Loucy (cell line): ENCODE data around the gene VAT1L.

ENCODE experiments used
- H2AFZ ChIP-seq: fragments of 200-600 bp; sonication (generic); 2 replicates; pipeline ENCODE4 v1.6.0; 2016; ENCODE audit warnings: antibody characterized with exemption, mild to moderate bottlenecking, low read length, moderate library complexity
- H3F3A ChIP-seq: fragments of 200-600 bp; 2 replicates; pipeline ENCODE4 v1.6.0; 2016; ENCODE audit warnings: antibody characterized with exemption, low read depth, mild to moderate bottlenecking
- H3K27me3 ChIP-seq: fragments of 200-600 bp; sonication (generic); 2 replicates; pipeline ENCODE4 v1.6.1; 2014; ENCODE audit warnings: low read length, mild to moderate bottlenecking; ENCODE audit not compliant: insufficient read depth, poor library complexity, severe bottlenecking
- H3K36me3 ChIP-seq: fragments of 200-600 bp; sonication (generic); 2 replicates; pipeline ENCODE4 v1.6.1; 2016; ENCODE audit warnings: low read length; ENCODE audit not compliant: insufficient read depth
- H3K4me1 ChIP-seq: fragments of 200-600 bp; sonication (generic); 2 replicates; pipeline ENCODE4 v1.5.1; 2014; ENCODE audit warnings: low read length, mild to moderate bottlenecking; ENCODE audit not compliant: insufficient read depth, poor library complexity, severe bottlenecking
- H3K4me2 ChIP-seq: fragments of 200-600 bp; sonication (generic); 2 replicates; pipeline ENCODE4 v1.6.0; 2014; ENCODE audit warnings: antibody characterized with exemption, low read length, low read depth, mild to moderate bottlenecking; ENCODE audit not compliant: poor library complexity, severe bottlenecking
- H3K4me3 ChIP-seq: fragments of 200-600 bp; sonication (generic); 2 replicates; pipeline ENCODE4 v1.5.1; 2014; ENCODE audit warnings: low read length, mild to moderate bottlenecking, mixed read lengths; ENCODE audit not compliant: poor library complexity, severe bottlenecking
- H3K79me2 ChIP-seq: fragments of 200-600 bp; sonication (generic); 2 replicates; pipeline ENCODE4 v1.6.1; 2014; ENCODE audit warnings: low read length; ENCODE audit not compliant: insufficient read depth
- H3K9ac ChIP-seq: fragments of 200-600 bp; sonication (generic); 2 replicates; pipeline ENCODE4 v1.6.0; 2014; ENCODE audit warnings: mild to moderate bottlenecking, low read depth, low read length, moderate library complexity; ENCODE audit not compliant: poor library complexity, severe bottlenecking
- H3K9me2 ChIP-seq: fragments of 200-600 bp; sonication (generic); replicated peaks from 2 replicates; pipeline ENCODE4 v1.6.1; 2016; ENCODE audit warnings: low read depth, low read length, mixed read lengths
- H3K9me3 ChIP-seq: fragments of 200-600 bp; sonication (generic); 2 replicates; pipeline ENCODE4 v1.6.1; 2014; ENCODE audit warnings: mild to moderate bottlenecking, antibody characterized with exemption, low read length, low read depth; ENCODE audit not compliant: insufficient read depth
- H4K20me1 ChIP-seq: fragments of 200-600 bp; sonication (generic); 2 replicates; pipeline ENCODE4 v1.6.0; 2014; ENCODE audit warnings: antibody characterized with exemption, low read length, mild to moderate bottlenecking; ENCODE audit not compliant: insufficient read depth, poor library complexity, severe bottlenecking
- EZH2phosphoT487 ChIP-seq: fragments of 200-600 bp; IDR thresholded peaks from 2 replicates; pipeline ENCODE4 v1.6.1; 2018; ENCODE audit warnings: antibody characterized with exemption, mild to moderate bottlenecking, moderate library complexity, borderline replicate concordance
- TF ChIP-seq, protein P1 (sequence below): fragments of 200-600 bp; sonication (generic); conservative IDR thresholded peaks from 2 replicates; pipeline ENCODE4 v1.5.1; 2014; ENCODE audit warnings: mild to moderate bottlenecking, antibody characterized with exemption, low read length

VAT1L gene

DNA sequence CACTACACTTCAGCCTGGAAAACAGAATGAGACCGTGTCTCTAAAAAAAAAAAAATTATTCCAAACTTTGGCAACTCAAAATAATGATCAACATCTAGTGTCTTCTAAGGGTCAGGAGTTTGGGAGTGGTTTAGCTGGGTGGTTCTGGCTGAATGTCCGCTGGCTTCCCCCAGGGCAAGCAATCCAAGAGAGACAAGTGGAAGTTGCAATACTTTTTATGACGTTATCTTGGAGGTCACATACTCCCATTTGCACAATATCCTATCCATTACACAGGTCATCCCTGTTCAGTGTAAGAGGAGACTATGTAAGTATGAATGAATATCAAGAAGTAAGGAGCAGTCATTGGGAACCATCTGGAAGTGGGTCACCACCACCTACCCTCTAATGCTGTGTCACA lies 218.8 kb downstream of the VAT1L start:
- no peaks in the 10 kb centered on the region for H3K36me3 ChIP-seq
- H3K79me2 ChIP-seq = no peaks in the 10 kb centered on the region
- H4K20me1 ChIP-seq = no peaks in the 10 kb centered on the region
- TF ChIP-seq, protein P1, sequence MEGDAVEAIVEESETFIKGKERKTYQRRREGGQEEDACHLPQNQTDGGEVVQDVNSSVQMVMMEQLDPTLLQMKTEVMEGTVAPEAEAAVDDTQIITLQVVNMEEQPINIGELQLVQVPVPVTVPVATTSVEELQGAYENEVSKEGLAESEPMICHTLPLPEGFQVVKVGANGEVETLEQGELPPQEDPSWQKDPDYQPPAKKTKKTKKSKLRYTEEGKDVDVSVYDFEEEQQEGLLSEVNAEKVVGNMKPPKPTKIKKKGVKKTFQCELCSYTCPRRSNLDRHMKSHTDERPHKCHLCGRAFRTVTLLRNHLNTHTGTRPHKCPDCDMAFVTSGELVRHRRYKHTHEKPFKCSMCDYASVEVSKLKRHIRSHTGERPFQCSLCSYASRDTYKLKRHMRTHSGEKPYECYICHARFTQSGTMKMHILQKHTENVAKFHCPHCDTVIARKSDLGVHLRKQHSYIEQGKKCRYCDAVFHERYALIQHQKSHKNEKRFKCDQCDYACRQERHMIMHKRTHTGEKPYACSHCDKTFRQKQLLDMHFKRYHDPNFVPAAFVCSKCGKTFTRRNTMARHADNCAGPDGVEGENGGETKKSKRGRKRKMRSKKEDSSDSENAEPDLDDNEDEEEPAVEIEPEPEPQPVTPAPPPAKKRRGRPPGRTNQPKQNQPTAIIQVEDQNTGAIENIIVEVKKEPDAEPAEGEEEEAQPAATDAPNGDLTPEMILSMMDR = no peak
- TF ChIP-seq EZH2phosphoT487 = no peak
- H3K9me3 ChIP-seq = no peaks in the 10 kb centered on the region
- no peak overlapping the region for H3K4me3 ChIP-seq
- H2AFZ ChIP-seq = no peak overlapping the region
- no peaks in the 10 kb centered on the region for H3K4me1 ChIP-seq
- no peaks in the 10 kb centered on the region for H3K27me3 ChIP-seq
- H3K9ac ChIP-seq = no peak overlapping the region
- no peaks in the 10 kb centered on the region for H3K9me2 ChIP-seq
- no peaks in the 10 kb centered on the region for H3F3A ChIP-seq
- H3K4me2 ChIP-seq = no peak overlapping the region

DNA sequence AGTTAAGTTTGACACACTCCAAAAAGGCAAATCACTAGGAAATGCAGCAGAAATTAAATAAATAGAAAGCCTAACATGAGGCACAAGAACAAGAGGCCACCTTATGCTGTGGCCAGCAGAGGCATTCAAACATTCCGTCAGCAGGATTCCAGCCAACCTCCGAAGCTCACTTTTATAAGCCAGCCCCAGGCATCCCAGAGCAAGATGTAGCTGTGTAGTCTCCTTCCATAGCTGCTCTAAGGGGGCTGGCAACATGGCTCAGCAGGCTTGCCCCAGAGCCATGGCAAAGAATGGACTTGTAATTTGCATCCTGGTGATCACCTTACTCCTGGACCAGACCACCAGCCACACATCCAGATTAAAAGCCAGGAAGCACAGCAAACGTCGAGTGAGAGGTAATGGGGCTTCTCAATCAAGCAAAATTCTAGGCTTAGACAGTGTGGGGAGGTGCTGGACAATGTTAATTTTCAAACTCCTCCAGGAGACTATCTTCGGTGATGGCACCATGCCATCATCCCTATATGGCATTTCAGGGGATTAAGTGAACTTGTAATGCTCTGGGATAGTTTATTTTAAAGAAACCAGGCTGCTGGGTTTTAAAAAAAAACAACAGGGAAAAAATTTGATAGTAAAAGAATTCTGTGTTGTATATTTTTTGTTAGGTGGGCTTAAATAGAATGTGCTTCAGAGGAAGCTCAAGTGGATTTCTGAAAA lies 234.1 kb downstream of the VAT1L start, which contains the start of gene CLEC3A:
TSS of gene CLEC3A (plus strand) at position 202 of the 714 bp plus-strand sequence. CDS start at position 281, 79 bp downstream.
- Histone ChIP-seq H4K20me1 (no peaks in the 10 kb centered on the region), H3K9me3 (no peaks in the 10 kb centered on the region), H3K9me2 (no peaks in the 10 kb centered on the region), H3K9ac (no peak within 1 kb of the TSS), H2AFZ (no peak within 1 kb of the TSS), H3K36me3 (no peaks in the 10 kb centered on the region), H3K4me2 (no peak within 1 kb of the TSS), H3F3A (no peaks in the 10 kb centered on the region), H3K27me3 (no peaks in the 10 kb centered on the region), H3K79me2 (no peaks in the 10 kb centered on the region), H3K4me3 (no peak within 1 kb of the TSS), H3K4me1 (no peaks in the 10 kb centered on the region)
- TF ChIP-seq, protein P1 = no peak

DNA sequence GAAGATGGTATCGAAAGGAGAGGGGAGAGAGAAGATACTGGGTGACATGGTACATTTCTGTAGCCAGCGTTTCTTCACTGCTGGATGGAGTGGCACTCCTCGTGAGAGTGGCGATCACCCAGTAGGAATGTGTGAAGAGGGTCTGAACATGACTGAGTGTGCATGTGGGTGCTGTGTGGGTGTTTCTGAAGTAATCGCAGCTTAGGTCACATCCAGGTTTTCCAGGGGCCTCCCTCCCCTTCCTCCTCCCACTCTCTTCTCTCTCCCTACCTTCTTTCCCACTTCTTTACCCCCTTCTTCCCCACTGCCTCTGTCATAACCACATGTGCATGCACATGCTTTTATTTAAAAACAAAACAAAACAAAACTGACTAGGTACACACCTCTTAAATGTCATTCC lies 235.8 kb downstream of the VAT1L start:
- no peaks in the 10 kb centered on the region for H3F3A ChIP-seq
- H3K79me2 ChIP-seq = no peaks in the 10 kb centered on the region
- H3K9me3 ChIP-seq = no peaks in the 10 kb centered on the region
- no peak overlapping the region for H3K9ac ChIP-seq
- H3K9me2 ChIP-seq = no peaks in the 10 kb centered on the region
- H3K4me1 ChIP-seq = no peaks in the 10 kb centered on the region
- H3K36me3 ChIP-seq = no peaks in the 10 kb centered on the region
- H4K20me1 ChIP-seq = no peaks in the 10 kb centered on the region
- no peak overlapping the region for H3K4me3 ChIP-seq
- no peak overlapping the region for H3K4me2 ChIP-seq
- no peak overlapping the region for H2AFZ ChIP-seq
- no peaks in the 10 kb centered on the region for H3K27me3 ChIP-seq
- TF ChIP-seq, protein P1 = no peak
- no peak for TF ChIP-seq EZH2phosphoT487
